ENCODE data around the gene ETNK2. TPM values are rescaled to one million over a fixed set of nuclear protein-coding genes. Genes with fewer than 3 reads are reported as not detected.

ETNK2 gene
- total and polyA plus RNA-seq, 4 donors: 24.5 to 119 (median 78.8) TPM

GRCh38 chr1:204087181-204087892, 64.5 kb downstream of the ETNK2 start:
- H3K27ac ChIP-seq (ENCODE audit: low read depth in 1 of 2, low read length in 2 of 2): no peak overlapping the region
- no peaks in the 10 kb centered on the region for H3K9me3 ChIP-seq (ENCODE audit: control insufficient read depth in 4 of 4, low read length in 3 of 4)
- H3K27me3 ChIP-seq (ENCODE audit: control insufficient read depth in 4 of 4, insufficient read depth in 4 of 4, low read length in 3 of 4): no peaks in the 10 kb centered on the region
- H3K4me3 ChIP-seq (ENCODE audit: low read depth in 1 of 3, low read length in 3 of 3): no peak overlapping the region
- DNase-seq (ENCODE audit: low spot score): no peak
- no peak overlapping the region for H3K9ac ChIP-seq (ENCODE audit: low read depth in 1 of 2, low read length in 2 of 2)
- TF ChIP-seq FOXA1 (IDR thresholded peaks at IDR 0.05) (no peak), HNF4A (conservative IDR thresholded peaks at IDR 0.05) (no peak), HNF4G (IDR thresholded peaks at IDR 0.05) (no peak), JUND (IDR thresholded peaks at IDR 0.05) (no peak), REST (IDR thresholded peaks at IDR 0.05) (no peak), ATF3 (IDR thresholded peaks at IDR 0.05) (no peak), SP1 (IDR thresholded peaks at IDR 0.05) (no peak), RXRA (IDR thresholded peaks at IDR 0.05) (no peak), RAD21 (IDR thresholded peaks at IDR 0.05) (no peak), NR2F2 (IDR thresholded peaks at IDR 0.05) (no peak)
- H3K36me3 ChIP-seq (ENCODE audit: control insufficient read depth in 4 of 4, insufficient read depth in 3 of 4, low read depth in 1 of 4, low read length in 3 of 4): no peaks in the 10 kb centered on the region
- WGBS: 90% methylated on average over 8 of the region's 8 CpGs
- peaks cover 7 to 64% (median 50%) of the 10 kb centered on the region in 4 donors for H3K4me1 ChIP-seq (ENCODE audit: control insufficient read depth in 4 of 4, insufficient read depth in 4 of 4, low read length in 3 of 4)

GRCh38 chr1:204085876-204086275, 66.0 kb downstream of the ETNK2 start:
- Histone ChIP-seq H3K9me3 (ENCODE audit: control insufficient read depth in 4 of 4, low read length in 3 of 4) (no peaks in the 10 kb centered on the region), H3K36me3 (ENCODE audit: control insufficient read depth in 4 of 4, insufficient read depth in 3 of 4, low read depth in 1 of 4, low read length in 3 of 4) (no peaks in the 10 kb centered on the region), H3K4me1 (ENCODE audit: control insufficient read depth in 4 of 4, insufficient read depth in 4 of 4, low read length in 3 of 4) (peaks cover 7 to 67% (median 55%) of the 10 kb centered on the region in 4 donors), H3K4me3 (ENCODE audit: low read depth in 1 of 3, low read length in 3 of 3) (no peak overlapping the region), H3K9ac (ENCODE audit: low read depth in 1 of 2, low read length in 2 of 2) (no peak overlapping the region), H3K27ac (ENCODE audit: low read depth in 1 of 2, low read length in 2 of 2) (no peak overlapping the region), H3K27me3 (ENCODE audit: control insufficient read depth in 4 of 4, insufficient read depth in 4 of 4, low read length in 3 of 4) (no peaks in the 10 kb centered on the region)
- TF ChIP-seq RXRA (IDR thresholded peaks at IDR 0.05): no peak
- 80% methylated on average over 7 of the region's 7 CpGs for WGBS
- no peak for DNase-seq (ENCODE audit: low spot score)

- Histone ChIP-seq H3K36me3 (ENCODE audit: control insufficient read depth in 4 of 4, insufficient read depth in 3 of 4, low read depth in 1 of 4, low read length in 3 of 4) (no peaks in the 10 kb centered on the region), H3K27ac (ENCODE audit: low read depth in 1 of 2, low read length in 2 of 2) (peak overlapping the region; percentile 15 to 77), H3K4me3 (ENCODE audit: low read depth in 1 of 3, low read length in 3 of 3) (no peak overlapping the region), H3K9me3 (ENCODE audit: control insufficient read depth in 4 of 4, low read length in 3 of 4) (no peaks in the 10 kb centered on the region), H3K9ac (ENCODE audit: low read depth in 1 of 2, low read length in 2 of 2) (peak overlapping the region; percentile 1 to 8), H3K27me3 (ENCODE audit: control insufficient read depth in 4 of 4, insufficient read depth in 4 of 4, low read length in 3 of 4) (no peaks in the 10 kb centered on the region), H3K4me1 (ENCODE audit: control insufficient read depth in 4 of 4, insufficient read depth in 4 of 4, low read length in 3 of 4) (peaks cover 15 to 78% (median 66%) of the 10 kb centered on the region in 4 donors)
- WGBS: 28% methylated on average over 4 of the region's 4 CpGs
- DNase-seq (ENCODE audit: low spot score): no peak
- TF ChIP-seq FOXA2 (IDR thresholded peaks at IDR 0.05): peak; percentile 100
- peak; percentile 77 to 82 for TF ChIP-seq RXRA (IDR thresholded peaks at IDR 0.05)
- TF ChIP-seq REST (IDR thresholded peaks at IDR 0.05): peak; percentile 59
- TF ChIP-seq ZBTB33 (IDR thresholded peaks at IDR 0.05): no peak
- TF ChIP-seq JUND (IDR thresholded peaks at IDR 0.05): peak; percentile 25 to 49
- TF ChIP-seq YY1 (IDR thresholded peaks at IDR 0.05): peak; percentile 82
- TF ChIP-seq EGR1 (IDR thresholded peaks at IDR 0.05; ENCODE audit: low read depth in 2 of 2): peak in 1 of 2 donors; percentile 42
- TF ChIP-seq RAD21 (IDR thresholded peaks at IDR 0.05): peak; percentile 50 to 71
- TF ChIP-seq NR2F2 (IDR thresholded peaks at IDR 0.05): no peak
- no peak for TF ChIP-seq HNF4G (IDR thresholded peaks at IDR 0.05)
- TF ChIP-seq GABPA (IDR thresholded peaks at IDR 0.05 in 1 of 2, conservative IDR thresholded peaks at IDR 0.05 in 1 of 2): peak in 1 of 2 donors; percentile 42
- peak; percentile 41 to 77 for TF ChIP-seq HNF4A (conservative IDR thresholded peaks at IDR 0.05)
- no peak for TF ChIP-seq TAF1 (conservative IDR thresholded peaks at IDR 0.05)
These were observed 67.5 kb downstream of the ETNK2 start for GRCh38 chr1:204084247-204084772.
